ENCODE measurements around the gene NEURL1B.

NEURL1B gene

GRCh38 chr5:172730981-172731679, 90.1 kb downstream of the NEURL1B start:
- DNase-seq (ENCODE audit: low read depth in 2 of 2): no peak

- DNase-seq (ENCODE audit: low read depth in 2 of 2): no peak
These were observed 90.6 kb downstream of the NEURL1B start for GRCh38 chr5:172731680-172732074.

- DNase-seq (ENCODE audit: low read depth in 2 of 2): no peak
These were observed 91.3 kb downstream of the NEURL1B start for GRCh38 chr5:172732201-172732865.

- DNase-seq (ENCODE audit: low read depth in 2 of 2): no peak
These were observed 92.3 kb downstream of the NEURL1B start for GRCh38 chr5:172733131-172733973.

GRCh38 chr5:172733974-172734346, 92.9 kb downstream of the NEURL1B start:
- no peak for DNase-seq (ENCODE audit: low read depth in 2 of 2)

- no peak for DNase-seq (ENCODE audit: low read depth in 2 of 2)
These were observed 94.2 kb downstream of the NEURL1B start for GRCh38 chr5:172735141-172735831.

GRCh38 chr5:172736508-172737135, 95.6 kb downstream of the NEURL1B start:
- DNase-seq (ENCODE audit: low read depth in 2 of 2): no peak

- DNase-seq (ENCODE audit: low read depth in 2 of 2): no peak
These were observed 98.3 kb downstream of the NEURL1B start for GRCh38 chr5:172739375-172739774.

- DNase-seq (ENCODE audit: low read depth in 2 of 2): no peak
These were observed 99.6 kb downstream of the NEURL1B start for GRCh38 chr5:172740428-172741205.

Data from activated CD4-positive, alpha-beta T cell treated with anti-CD3 and anti-CD28 coated beads for 24 hours (primary cell).